K562 (cell line): ENCODE results near the gene NCOA3. TPM values are rescaled to one million over a fixed set of nuclear protein-coding genes. Genes with fewer than 3 reads are reported as not detected.

Source experiments
- ATAC-seq: fragments of 200-7000 bp; cut with Tn5 transposase; 3 replicates; pipeline ENCODE4 v1.9.1; 2020; ENCODE audit warnings: moderate library complexity
- BruUV-seq: library from RNA; stranded (reverse); fragments of 400-500 nt; replicated peaks from 2 replicates; lab custom pipeline; 2021; lab: Mats Ljungman, UMichigan
- CTCF ChIA-PET: fragments of 300-600 bp; formaldehyde crosslinking; extraction: SDS; loops from one replicate; lab custom pipeline; 2021; ENCODE audit warnings: low intra/inter-chr PET ratio; lab: Yijun Ruan, JAX
- POLR2A ChIA-PET: fragments of 300-600, 350-650 bp; sonication (Branson Sonifier 250); formaldehyde crosslinking; extraction: SDS; loops from one replicate; lab custom pipeline; 2021; ENCODE audit warnings: antibody characterized with exemption, inconsistent platforms; lab: Yijun Ruan, JAX
- DNase-seq, 4 experiments: peaks; one replicate each; pipeline versions ENCODE4 v3.0.0 to v3.0.0-alpha.2; 2011 to 2018; ENCODE audit warnings: low spot score in 3 of 4, mixed read lengths in 3 of 4; ENCODE audit errors: extremely low read depth in 1 of 4
- FAIRE-seq: peaks from 2 replicates; lab custom pipeline; 2011; peaks lifted over from hg19 to GRCh38; lab: Jason Lieb, UNC
- H2AFZ ChIP-seq: 2 replicates; pipeline ENCODE4 v1.6.0; 2011; ENCODE audit warnings: low read depth, low read length, control low read depth, inconsistent platforms
- H3K27ac ChIP-seq: fragments of 200-600 bp; 3 replicates; pipeline ENCODE4 v1.8.0; 2011; ENCODE audit warnings: low read depth, mild to moderate bottlenecking, control low read depth, inconsistent platforms, low read length, moderate library complexity, mixed read lengths; ENCODE audit errors: extremely low read depth
- H3K27me3 ChIP-seq, 2 experiments: fragments of 300-600 bp in 1 of 2; 2 replicates in 1 of 2; 3 replicates in 1 of 2; pipeline versions ENCODE4 v1.6.0 to v1.8.0; 2011; ENCODE audit warnings: inconsistent platforms in 2 of 2, low read length in 2 of 2, mild to moderate bottlenecking in 1 of 2, mixed read lengths in 1 of 2, moderate library complexity in 1 of 2; ENCODE audit not compliant: control insufficient read depth in 2 of 2, insufficient read depth in 2 of 2
- H3K36me3 ChIP-seq: fragments of 300-600 bp; 3 replicates; pipeline ENCODE4 v1.8.0; 2011; ENCODE audit warnings: mild to moderate bottlenecking, low read length, inconsistent platforms; ENCODE audit not compliant: control insufficient read depth, insufficient read depth
- H3K4me1 ChIP-seq, 2 experiments: fragments of 200-600 bp in 1 of 2; replicated peaks in 1 of 2; 2 replicates in 1 of 2; 3 replicates in 1 of 2; pipeline versions ENCODE4 v1.5.1 to v1.8.0; 2011; ENCODE audit warnings: inconsistent platforms in 2 of 2, low read length in 2 of 2, mild to moderate bottlenecking in 1 of 2, mixed read lengths in 1 of 2, moderate library complexity in 1 of 2; ENCODE audit not compliant: control insufficient read depth in 2 of 2, insufficient read depth in 2 of 2
- H3K4me2 ChIP-seq: 2 replicates; pipeline ENCODE4 v1.6.1; 2011; ENCODE audit warnings: low read length, control low read depth, inconsistent platforms, mixed read lengths; ENCODE audit not compliant: insufficient read depth
- H3K4me3 ChIP-seq: fragments of 200-600 bp; sonication (generic), shearing (Covaris generic); 2 replicates; pipeline ENCODE4 v1.5.1; 2016; ENCODE audit warnings: control low read depth, inconsistent platforms
- H3K79me2 ChIP-seq: fragments of 200-600 bp; 3 replicates; pipeline ENCODE4 v1.8.0; 2011; ENCODE audit warnings: low read length, inconsistent platforms; ENCODE audit not compliant: control insufficient read depth, insufficient read depth
- H3K9ac ChIP-seq, 2 experiments: 2 replicates each; pipeline versions ENCODE4 v1.6.0 to v1.6.1; 2011; ENCODE audit warnings: low read depth in 2 of 2, low read length in 2 of 2, control low read depth in 1 of 2, inconsistent platforms in 1 of 2, mild to moderate bottlenecking in 1 of 2, mixed read lengths in 1 of 2; ENCODE audit not compliant: insufficient read depth in 1 of 2
- H3K9me1 ChIP-seq: one replicate; pipeline ENCODE4 v1.6.0; 2011; ENCODE audit warnings: inconsistent platforms, mild to moderate bottlenecking, low read length, moderate library complexity; ENCODE audit not compliant: control insufficient read depth, insufficient read depth
- H3K9me3 ChIP-seq: replicated peaks from 2 replicates; pipeline ENCODE4 v1.5.1; 2011; ENCODE audit warnings: low read depth, low read length, inconsistent platforms; ENCODE audit not compliant: control insufficient read depth, insufficient read depth
- H4K20me1 ChIP-seq: replicated peaks from 2 replicates; pipeline ENCODE4 v1.6.1; 2011; ENCODE audit warnings: low read length, inconsistent platforms, mixed read lengths; ENCODE audit not compliant: control insufficient read depth, insufficient read depth
- BCLAF1 ChIP-seq, 2 experiments: fragments of 450-650 bp in 1 of 2; IDR thresholded peaks; 2 replicates each; pipeline ENCODE4 v1.6.1; 2011 to 2017; ENCODE audit warnings: low read depth in 2 of 2, antibody characterized with exemption in 1 of 2, borderline replicate concordance in 1 of 2, low read length in 1 of 2, mild to moderate bottlenecking in 1 of 2, mixed read lengths in 1 of 2; ENCODE audit not compliant: control insufficient read depth in 1 of 2
- MEIS2 ChIP-seq: fragments of 450-650 bp; IDR thresholded peaks from 2 replicates; pipeline ENCODE4 v1.6.1; 2014; ENCODE audit warnings: mild to moderate bottlenecking; ENCODE audit not compliant: partially characterized antibody
- PBX2 ChIP-seq, 2 experiments: IDR thresholded peaks in 1 of 2; conservative IDR thresholded peaks in 1 of 2; 2 replicates each; pipeline ENCODE4 v1.6.1; 2016; ENCODE audit warnings: low read depth in 2 of 2, mild to moderate bottlenecking in 1 of 2, missing compliant biosample characterization in 1 of 2, missing genetic modification characterization in 1 of 2, moderate library complexity in 1 of 2
- SPI1 ChIP-seq: IDR thresholded peaks from 2 replicates; pipeline ENCODE4 v1.6.1; 2011; ENCODE audit warnings: low read depth, low read length, control low read depth, borderline replicate concordance
- ZBTB11 ChIP-seq, 3 experiments: fragments of 200-800 bp in 1 of 3; fragments of 250-450 bp in 1 of 3; fragments of 450-650 bp in 1 of 3; sonication (Bioruptor Pico) in 1 of 3; sonication (Bioruptor generic) in 1 of 3; formaldehyde crosslinking in 1 of 3; IDR thresholded peaks; 2 replicates each; pipeline versions ENCODE4 v1.6.1 to v1.8.0; 2016 to 2022; ENCODE audit warnings: mild to moderate bottlenecking in 2 of 3, missing genetic modification characterization in 2 of 3, missing compliant biosample characterization in 1 of 3, moderate library complexity in 1 of 3
- ZC3H8 ChIP-seq: fragments of 450-650 bp; IDR thresholded peaks from 2 replicates; pipeline ENCODE4 v1.6.1; 2017
- WGBS: fragments of 100-300 bp; shearing (Covaris generic); methylation state at CpG from one replicate; pipeline ENCODE4 v1.1.6; 2016; ENCODE audit warnings: low coverage, mixed read lengths; ENCODE audit not compliant: insufficient coverage; ENCODE audit errors: missing lambda C conversion rate; 5-methylcytosine and 5-hydroxymethylcytosine counted together
- in situ Hi-C: fragments of 300-500 bp; cut with MboI; formaldehyde crosslinking; loops from 4 replicates; pipeline ENCODE4 v1.15.0; 2018; ENCODE audit warnings: inconsistent platforms, mixed read lengths
- intact Hi-C: fragments of 100-400 bp; cut with micrococcal nuclease; formaldehyde crosslinking; loops from 2 replicates; pipeline ENCODE4 v1.14.2; 2022
- polyA plus RNA-seq, 8 experiments: library from polyadenylated mRNA; depleted of rRNA in 4 of 8; stranded (reverse) in 5 of 8; unstranded in 3 of 8; fragments of >200 nt; fragmentation: Nextera tagmentation in 2 of 8; fragmentation: Illumina TruSeq in 1 of 8; extraction: Ambion mirVana in 2 of 8; extraction: Trizol in 1 of 8; gene quantifications; 2 replicates each; pipeline versions ENCODE4 v1.2.1 to v1.2.3, GENCODE V29; 2011 to 2014; ENCODE audit warnings: inconsistent platforms in 1 of 8, missing spikeins in 1 of 8
- total RNA-seq, 7 experiments: library from RNA; depleted of rRNA in 6 of 7; stranded (reverse); fragments of >200 nt in 6 of 7; fragmentation: Illumina TruSeq in 2 of 7; extraction: Trizol in 2 of 7; gene quantifications; 2 replicates each; pipeline versions ENCODE4 v1.2.1 to v1.2.3, GENCODE V29; 2011 to 2021; ENCODE audit warnings: low replicate concordance in 1 of 7

Gene NCOA3
- total and polyA plus RNA-seq, 9 of the 15 experiments (the other 6 are each of a cell fraction or from before 2014, with no cell fraction given), result 3.2 to 24.3 (median 14.4) TPM

- no TSS peak for BruUV-seq
- Histone ChIP-seq H3K36me3 (peaks cover 31% of the 10 kb centered on the region), H3K9ac (no peak overlapping the region), H3K27ac (no peak overlapping the region), H3K79me2 (no peaks in the 10 kb centered on the region), H3K4me3 (no peak overlapping the region), H2AFZ (no peak overlapping the region), H3K27me3 (no peaks in the 10 kb centered on the region), H3K9me3 (no peaks in the 10 kb centered on the region), H3K4me1 (no peaks in the 10 kb centered on the region; a peak in 1 of 5 replicates), H3K4me2 (no peak overlapping the region), H3K9me1 (no peaks in the 10 kb centered on the region), H4K20me1 (no peaks in the 10 kb centered on the region)
- intact Hi-C loops (no loop called here), in situ Hi-C loops (no loop called here)
- TF ChIP-seq ZBTB11 (CRISPR knock-in tag; IDR thresholded peaks at IDR 0.05), result peak in 1 of 3 experiments; percentile 81; a peak in 2 of 6 replicates
- TF ChIP-seq PBX2 (CRISPR knock-in tag; IDR thresholded peaks at IDR 0.05; ENCODE audit: low read depth), result no peak
- TF ChIP-seq PBX2 (tag; conservative IDR thresholded peaks at IDR 0.05; ENCODE audit: low read depth), result peak; percentile 16; the same call in 1 of the 2 replicates
- peak; percentile 44; the same call in 1 of the 2 replicates for TF ChIP-seq SPI1
- TF ChIP-seq ZC3H8, result no peak
- TF ChIP-seq BCLAF1 (IDR thresholded peaks at IDR 0.05; ENCODE audit: borderline replicate concordance in 1 of 2, control insufficient read depth in 1 of 2, low read depth in 2 of 2, low read length in 1 of 2), result no peak
- peak; percentile 29 for TF ChIP-seq MEIS2
- FAIRE-seq (no peak), DNase-seq (no peak), ATAC-seq (no peak)
- ChIA-PET CTCF (no interaction called here), POLR2A (interaction anchor here (0.7 kb wide), 1 partner anchor 110 kb away, joined by 3 read pairs; no protein-coding TSS in a partner anchor)
- 81% methylated on average over 2 of the region's 2 CpGs for WGBS
These were observed 154.6 kb downstream of the NCOA3 start for GRCh38 chr20:47656318-47656717.
